Measurements from ENCODE around the gene SEPTIN10.

The SEPTIN10 gene

GRCh38 chr2:109654326-109655050, 40.7 kb upstream of the SEPTIN10 start:
- DNase-seq (ENCODE audit: low spot score): no peak
- no peak for TF ChIP-seq CTCF (IDR thresholded peaks at IDR 0.05; ENCODE audit: borderline replicate concordance, control extremely low read depth, extremely low read depth, insufficient read depth, missing control alignments)
- in situ Hi-C loops (cut with MboI; ENCODE audit: low sequenced_read_pairs, unreplicated experiment): no loop called here

GRCh38 chr2:109649736-109650695, 36.2 kb upstream of the SEPTIN10 start:
- DNase-seq (ENCODE audit: low spot score): no peak
- in situ Hi-C loops (cut with MboI; ENCODE audit: low sequenced_read_pairs, unreplicated experiment): no loop called here
- TF ChIP-seq CTCF (IDR thresholded peaks at IDR 0.05; ENCODE audit: borderline replicate concordance, control extremely low read depth, extremely low read depth, insufficient read depth, missing control alignments): no peak

DNA sequence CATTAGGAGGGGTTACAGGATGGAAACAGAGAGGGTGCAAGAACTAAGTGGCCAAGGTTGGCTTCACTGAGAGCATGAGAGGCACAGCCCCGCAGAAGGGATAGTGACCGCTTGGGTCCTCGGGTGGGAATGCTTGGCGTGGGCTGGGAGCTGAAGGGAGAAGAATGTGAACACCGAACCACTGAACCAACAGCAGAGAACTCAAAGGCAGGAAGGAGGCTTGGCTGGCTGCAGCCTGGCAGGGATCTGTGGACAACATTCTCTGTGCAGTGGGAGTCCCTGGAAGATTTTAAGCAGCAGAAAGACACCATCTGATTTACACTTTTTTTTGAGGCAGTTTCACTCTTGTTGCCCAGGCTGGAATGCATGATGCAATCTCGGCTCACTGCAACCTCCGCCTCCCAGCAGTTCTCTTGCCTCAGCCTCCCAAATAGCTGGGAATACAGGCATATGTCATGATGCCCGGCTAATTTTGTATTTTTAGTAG, 34.3 kb upstream of the SEPTIN10 start:
- no peak for TF ChIP-seq CTCF (IDR thresholded peaks at IDR 0.05; ENCODE audit: borderline replicate concordance, control extremely low read depth, extremely low read depth, insufficient read depth, missing control alignments)
- in situ Hi-C loops (cut with MboI; ENCODE audit: low sequenced_read_pairs, unreplicated experiment): no loop called here
- DNase-seq (ENCODE audit: low spot score): no peak

- TF ChIP-seq CTCF (IDR thresholded peaks at IDR 0.05; ENCODE audit: borderline replicate concordance, control extremely low read depth, extremely low read depth, insufficient read depth, missing control alignments): no peak
- in situ Hi-C loops (cut with MboI; ENCODE audit: low sequenced_read_pairs, unreplicated experiment): no loop called here
- no peak for DNase-seq (ENCODE audit: low spot score)
These were observed 33.9 kb upstream of the SEPTIN10 start for GRCh38 chr2:109647636-109648035.

- in situ Hi-C loops (cut with MboI; ENCODE audit: low sequenced_read_pairs, unreplicated experiment): no loop called here
- no peak for DNase-seq (ENCODE audit: low spot score)
- TF ChIP-seq CTCF (IDR thresholded peaks at IDR 0.05; ENCODE audit: borderline replicate concordance, control extremely low read depth, extremely low read depth, insufficient read depth, missing control alignments): no peak
These were observed 33.2 kb upstream of the SEPTIN10 start for GRCh38 chr2:109646961-109647360.

GRCh38 chr2:109645412-109646184, 31.8 kb upstream of the SEPTIN10 start:
- DNase-seq (ENCODE audit: low spot score): no peak
- in situ Hi-C loops (cut with MboI; ENCODE audit: low sequenced_read_pairs, unreplicated experiment): no loop called here
- TF ChIP-seq CTCF (IDR thresholded peaks at IDR 0.05; ENCODE audit: borderline replicate concordance, control extremely low read depth, extremely low read depth, insufficient read depth, missing control alignments): no peak

Measured in GM13976 (cell line).